Measurements from ENCODE around the gene MBOAT1. TPM values are rescaled to one million over a fixed set of nuclear protein-coding genes. Genes with fewer than 3 reads are reported as not detected.

The MBOAT1 gene
- total and polyA plus RNA-seq, 8 donors, result 2.4 to 47.2 (median 12.2) TPM

DNA sequence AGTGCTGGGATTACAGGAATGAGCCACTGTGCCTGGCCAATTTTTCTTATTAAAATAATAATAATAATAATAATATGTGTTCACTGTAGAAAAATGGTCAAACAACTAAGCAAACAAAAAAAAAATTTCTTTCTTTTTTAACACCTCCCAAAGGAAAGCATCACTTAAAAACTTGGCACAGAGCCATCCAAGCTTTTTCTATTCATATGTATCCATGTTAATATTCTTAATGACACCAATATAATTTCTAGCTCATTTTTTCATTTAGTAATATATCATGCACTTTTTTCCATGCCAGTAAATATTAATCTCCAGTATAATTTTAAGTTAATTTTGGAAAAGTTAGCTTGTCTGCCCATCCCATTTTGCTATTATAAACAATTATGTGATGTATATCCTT is 101.8 kb downstream of the MBOAT1 start:
- no peak overlapping the region for H3K4me3 ChIP-seq
- intact Hi-C loops (cut with DNase I; ENCODE audit: low total_unique reads), result no loop called here
- peaks cover 31 to 97% (median 88%) of the 10 kb centered on the region in 4 donors for H3K36me3 ChIP-seq
- H3K4me1 ChIP-seq, result no peaks in the 10 kb centered on the region
- H3K27ac ChIP-seq, result no peak overlapping the region
- no peaks in the 10 kb centered on the region for H3K9me3 ChIP-seq
- DNase-seq, result no peak
- TF ChIP-seq POLR2A (IDR thresholded peaks at IDR 0.05), result no peak
- TF ChIP-seq EP300 (IDR thresholded peaks at IDR 0.05), result no peak
- no peak for TF ChIP-seq POLR2AphosphoS5 (IDR thresholded peaks at IDR 0.05)
- no peak for TF ChIP-seq CTCF (IDR thresholded peaks at IDR 0.05)
- no peaks in the 10 kb centered on the region for H3K27me3 ChIP-seq

DNA sequence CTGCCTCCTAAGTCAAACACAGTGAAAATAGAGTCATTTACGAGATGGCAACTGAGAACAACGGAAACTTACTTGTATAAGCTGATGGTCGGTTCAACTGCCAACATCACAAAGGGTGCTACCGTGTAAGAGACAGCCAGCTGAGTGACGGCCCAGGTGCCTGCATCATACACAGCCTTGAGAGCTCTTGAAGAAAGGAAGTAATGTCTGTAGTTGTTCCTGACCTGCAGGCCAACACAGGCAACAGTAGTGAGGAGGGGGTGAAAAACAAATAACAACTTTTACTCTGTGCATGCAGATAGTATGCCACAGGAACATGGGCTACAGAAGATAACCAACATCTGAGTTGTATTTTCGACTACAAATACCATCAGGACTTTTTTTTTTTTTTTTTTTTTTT is 102.7 kb downstream of the MBOAT1 start:
- no peak for DNase-seq
- intact Hi-C loops (cut with DNase I; ENCODE audit: low total_unique reads), result no loop called here
- TF ChIP-seq POLR2A (IDR thresholded peaks at IDR 0.05) (no peak), CTCF (IDR thresholded peaks at IDR 0.05) (no peak), EP300 (IDR thresholded peaks at IDR 0.05) (no peak)
- no peak overlapping the region for H3K4me3 ChIP-seq
- 89 to 96% (median 93%) methylated on average over 6 of the region's 6 CpGs for WGBS, 5 donors
- H3K27ac ChIP-seq, result no peak overlapping the region
- H3K36me3 ChIP-seq, result peaks cover 28 to 97% (median 88%) of the 10 kb centered on the region in 4 donors
- no peaks in the 10 kb centered on the region for H3K9me3 ChIP-seq
- no peaks in the 10 kb centered on the region for H3K4me1 ChIP-seq
- H3K27me3 ChIP-seq, result no peaks in the 10 kb centered on the region

DNA sequence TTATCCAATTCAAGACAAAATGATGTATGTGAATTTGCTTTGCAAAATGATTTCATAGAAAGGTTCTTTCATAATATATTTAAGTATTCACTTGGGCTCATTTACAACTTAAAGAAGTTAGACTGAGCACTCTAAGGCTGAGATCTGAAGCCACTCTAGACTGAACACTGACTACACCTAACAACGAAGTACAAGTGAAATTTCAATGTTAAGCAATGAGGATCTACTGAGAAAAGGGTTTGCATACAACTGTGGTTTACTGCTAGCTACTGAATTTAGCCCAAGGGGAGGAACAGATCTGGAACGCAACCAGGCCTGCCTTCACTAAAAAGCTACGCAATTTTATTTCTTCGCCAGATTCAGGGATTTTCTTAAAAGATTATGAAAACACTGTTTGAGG is 106.4 kb downstream of the MBOAT1 start:
- WGBS, 5 donors, result 91 to 97% (median 95%) methylated on average over 4 of the region's 4 CpGs
- TF ChIP-seq POLR2AphosphoS5 (IDR thresholded peaks at IDR 0.05), result no peak
- TF ChIP-seq EP300 (IDR thresholded peaks at IDR 0.05), result no peak
- no peak for TF ChIP-seq CTCF (IDR thresholded peaks at IDR 0.05)
- TF ChIP-seq POLR2A (IDR thresholded peaks at IDR 0.05), result no peak
- H3K9me3 ChIP-seq, result no peaks in the 10 kb centered on the region
- intact Hi-C loops (cut with DNase I; ENCODE audit: low total_unique reads), result no loop called here
- H3K27ac ChIP-seq, result no peak overlapping the region
- no peak overlapping the region for H3K4me3 ChIP-seq
- DNase-seq, result no peak
- H3K36me3 ChIP-seq, result peaks cover 28 to 97% (median 92%) of the 10 kb centered on the region in 4 donors
- no peaks in the 10 kb centered on the region for H3K27me3 ChIP-seq
- H3K4me1 ChIP-seq, result no peaks in the 10 kb centered on the region

DNA sequence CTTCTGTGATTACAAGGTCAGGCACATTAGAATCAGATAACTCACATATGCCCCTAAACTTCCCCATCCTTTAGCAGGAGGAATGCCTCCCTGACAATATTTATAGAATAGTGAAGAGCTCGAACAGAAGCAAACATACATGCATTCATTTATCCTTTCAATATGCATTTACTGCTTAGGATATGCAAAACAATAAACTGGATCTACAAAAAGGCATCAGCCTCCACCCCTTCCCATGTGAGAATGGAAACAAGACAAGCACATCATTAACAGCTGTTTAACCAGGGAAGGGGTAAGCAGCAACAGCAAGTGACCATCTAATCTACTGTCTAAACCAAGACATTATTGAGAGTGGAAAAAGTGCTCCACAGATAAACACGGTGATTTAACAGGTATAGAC is 107.6 kb downstream of the MBOAT1 start:
- WGBS, 5 donors, result 80 to 85% (median 81%) methylated on average over 2 of the region's 2 CpGs
- no peaks in the 10 kb centered on the region for H3K27me3 ChIP-seq
- no peak overlapping the region for H3K27ac ChIP-seq
- intact Hi-C loops (cut with DNase I; ENCODE audit: low total_unique reads), result no loop called here
- TF ChIP-seq CTCF (IDR thresholded peaks at IDR 0.05) (no peak), POLR2A (IDR thresholded peaks at IDR 0.05) (no peak), POLR2AphosphoS5 (IDR thresholded peaks at IDR 0.05) (no peak), EP300 (IDR thresholded peaks at IDR 0.05) (no peak)
- no peaks in the 10 kb centered on the region for H3K9me3 ChIP-seq
- no peak overlapping the region for H3K4me3 ChIP-seq
- no peak for DNase-seq
- H3K4me1 ChIP-seq, result no peaks in the 10 kb centered on the region
- H3K36me3 ChIP-seq, result peaks cover 29 to 98% (median 91%) of the 10 kb centered on the region in 4 donors

All from stomach (tissue), 9 donors.